Breast epithelium (tissue), 3 donors: ENCODE results near the gene TSN.

Experiments used
- CTCF ChIP-seq, 3 donors: fragments of 450-650 bp; IDR thresholded peaks; one replicate each; pipeline ENCODE4 v1.5.1; 2016 to 2017; ENCODE audit warnings: antibody characterized with exemption in 3 of 3, mild to moderate bottlenecking in 3 of 3, moderate library complexity in 3 of 3
- POLR2A ChIP-seq: fragments of 450-650 bp; IDR thresholded peaks from one replicate; pipeline ENCODE4 v1.6.1; 2016; ENCODE audit warnings: antibody characterized with exemption, mild to moderate bottlenecking, moderate library complexity

DNA sequence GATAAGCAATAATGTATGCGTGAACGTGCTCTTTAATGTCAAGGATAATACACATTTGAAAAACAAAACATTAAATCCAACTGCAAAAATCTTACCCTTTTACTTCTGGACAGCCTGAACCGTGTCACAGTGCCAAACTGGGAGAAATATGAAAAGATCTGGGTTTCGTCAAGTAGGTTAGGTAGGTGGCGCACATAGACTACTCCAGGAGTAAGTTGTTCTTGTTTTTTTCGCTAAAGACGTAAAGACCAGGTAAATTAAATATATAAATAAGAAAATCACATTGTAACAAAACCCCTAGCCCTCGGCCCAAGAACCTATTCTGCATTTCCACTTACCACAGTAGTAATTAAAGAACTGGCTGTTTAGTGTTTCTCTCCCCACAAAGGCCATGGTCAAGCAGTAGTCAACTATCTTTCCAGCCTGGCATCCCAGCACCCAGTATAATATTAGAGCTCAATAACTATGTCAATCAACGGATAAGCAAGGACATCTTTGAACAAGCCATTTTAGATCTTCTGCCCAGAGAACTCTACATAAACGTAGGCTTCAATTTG, 19.9 kb upstream of the TSN start:
- TF ChIP-seq CTCF (IDR thresholded peaks at IDR 0.05) = no peak
- no peak for TF ChIP-seq POLR2A
